ENCODE data around the gene EIF3M.
"Not testable (repeated sequence)": the region's sequence is repeated elsewhere in the genome, so short reads cannot be mapped to it uniquely, and the experiment has no call there.

The EIF3M gene

GRCh38 chr11:32574421-32574820, 9.2 kb upstream of the EIF3M start:
- no peak for TF ChIP-seq POLR2A (IDR thresholded peaks at IDR 0.05; ENCODE audit: low read depth, low read length)
- DNase-seq (ENCODE audit: insufficient read length, low spot score) (no peak), FAIRE-seq (no peak)

- FAIRE-seq (no peak), DNase-seq (ENCODE audit: insufficient read length, low spot score) (no peak)
- TF ChIP-seq POLR2A (IDR thresholded peaks at IDR 0.05; ENCODE audit: low read depth, low read length) = no peak
These were observed 8.6 kb upstream of the EIF3M start for GRCh38 chr11:32575070-32575469.

- no peak for DNase-seq (ENCODE audit: insufficient read length, low spot score)
- no peak for FAIRE-seq
- TF ChIP-seq POLR2A (IDR thresholded peaks at IDR 0.05; ENCODE audit: low read depth, low read length) = no peak
These were observed 7.2 kb upstream of the EIF3M start for GRCh38 chr11:32576456-32576855.

- FAIRE-seq (no peak), DNase-seq (ENCODE audit: insufficient read length, low spot score) (no peak)
- no peak for TF ChIP-seq POLR2A (IDR thresholded peaks at IDR 0.05; ENCODE audit: low read depth, low read length)
These were observed 2.7 kb upstream of the EIF3M start for GRCh38 chr11:32580967-32581366.

GRCh38 chr11:32581556-32581955, 2.1 kb upstream of the EIF3M start:
- no peak for FAIRE-seq
- DNase-seq (ENCODE audit: insufficient read length, low spot score) = no peak
- TF ChIP-seq POLR2A (IDR thresholded peaks at IDR 0.05; ENCODE audit: low read depth, low read length) = no peak

- TF ChIP-seq POLR2A (IDR thresholded peaks at IDR 0.05; ENCODE audit: low read depth, low read length) = no peak
- no peak for DNase-seq (ENCODE audit: insufficient read length, low spot score)
- no peak for FAIRE-seq
These were observed 1.3 kb downstream of the EIF3M start for GRCh38 chr11:32584921-32585320.

GRCh38 chr11:32586576-32587190, 3.1 kb downstream of the EIF3M start:
- FAIRE-seq (no peak), DNase-seq (ENCODE audit: insufficient read length, low spot score) (peak; percentile 23)
- TF ChIP-seq POLR2A (IDR thresholded peaks at IDR 0.05; ENCODE audit: low read depth, low read length) = no peak

- DNase-seq (ENCODE audit: insufficient read length, low spot score) (no peak), FAIRE-seq (no peak)
- no peak for TF ChIP-seq POLR2A (IDR thresholded peaks at IDR 0.05; ENCODE audit: low read depth, low read length)
These were observed 10.6 kb downstream of the EIF3M start for GRCh38 chr11:32594272-32594671.

- FAIRE-seq; DNase-seq (ENCODE audit: insufficient read length, low spot score): not testable (repeated sequence)
These were observed 12.5 kb downstream of the EIF3M start for GRCh38 chr11:32596114-32596513.

- FAIRE-seq = peak; percentile 70
These were observed 14.3 kb downstream of the EIF3M start for GRCh38 chr11:32597921-32598320.

GRCh38 chr11:32602657-32603415, 19.2 kb downstream of the EIF3M start:
- TF ChIP-seq POLR2A (IDR thresholded peaks at IDR 0.05; ENCODE audit: low read depth, low read length) = no peak
- DNase-seq (ENCODE audit: insufficient read length, low spot score) (no peak), FAIRE-seq (no peak)

More at GRCh38 chr11:32597921-32598320, 14.3 kb downstream of the EIF3M start:
- TF ChIP-seq POLR2A (IDR thresholded peaks at IDR 0.05; ENCODE audit: low read depth, low read length) = no peak
- DNase-seq (ENCODE audit: insufficient read length, low spot score) = no peak

- DNase-seq (ENCODE audit: insufficient read length, low spot score) (no peak), FAIRE-seq (no peak)
- TF ChIP-seq POLR2A (IDR thresholded peaks at IDR 0.05; ENCODE audit: low read depth, low read length) = no peak
These were observed 22.6 kb downstream of the EIF3M start for GRCh38 chr11:32606220-32606619.

GRCh38 chr11:32608826-32609225, 25.2 kb downstream of the EIF3M start:
- FAIRE-seq; DNase-seq (ENCODE audit: insufficient read length, low spot score): not testable (repeated sequence)

GRCh38 chr11:32610797-32611352, 27.2 kb downstream of the EIF3M start:
- DNase-seq (ENCODE audit: insufficient read length, low spot score) (no peak), FAIRE-seq (no peak)
- TF ChIP-seq POLR2A (IDR thresholded peaks at IDR 0.05; ENCODE audit: low read depth, low read length) = no peak

Measured in H54 (cell line).